WTC11 (cell line): Measurements from ENCODE around the gene ERC2. TPM values are rescaled to one million over a fixed set of nuclear protein-coding genes. Genes with fewer than 3 reads are reported as not detected.

Experiments used
- ATAC-seq: fragments of 200-7000 bp; cut with Tn5 transposase; 2 replicates; pipeline ENCODE4 v1.10.0; 2021; ENCODE audit warnings: mild to moderate bottlenecking, moderate library complexity
- CTCF ChIA-PET: fragments of 300-600 bp; sonication (Branson Sonifier 250); formaldehyde crosslinking; loops from one replicate; lab custom pipeline; 2021; ENCODE audit warnings: antibody characterized with exemption; lab: Charles Lee
- POLR2A ChIA-PET: fragments of 350-600 bp; sonication (Branson Sonifier 250); formaldehyde crosslinking; loops from one replicate; lab custom pipeline; 2021; ENCODE audit warnings: antibody characterized with exemption; lab: Charles Lee
- DNase-seq: peaks from one replicate; pipeline ENCODE4 v3.0.0; 2021; ENCODE audit warnings: low spot score
- H3K27ac Mint-ChIP-seq: 2 replicates; pipeline ENCODE4 v1.8.0; 2021; ENCODE audit warnings: mixed read lengths
- H3K27me3 Mint-ChIP-seq: 2 replicates; pipeline ENCODE4 v1.8.0; 2021; ENCODE audit warnings: low read depth, mild to moderate bottlenecking, moderate library complexity, mixed read lengths
- H3K36me3 Mint-ChIP-seq: 2 replicates; pipeline ENCODE4 v1.8.0; 2021; ENCODE audit warnings: mixed read lengths
- H3K4me1 Mint-ChIP-seq: 2 replicates; pipeline ENCODE4 v1.8.0; 2022; ENCODE audit warnings: mixed read lengths
- H3K4me3 Mint-ChIP-seq: 2 replicates; pipeline ENCODE4 v1.8.0; 2021; ENCODE audit warnings: mild to moderate bottlenecking, moderate library complexity, mixed read lengths
- H3K9me3 Mint-ChIP-seq: 2 replicates; pipeline ENCODE4 v1.8.0; 2021; ENCODE audit warnings: mixed read lengths
- ATF1 ChIP-seq: sonication (generic); formaldehyde crosslinking; IDR thresholded peaks from 2 replicates; pipeline ENCODE4 v1.8.1; 2023; ENCODE audit warnings: mild to moderate bottlenecking, moderate library complexity, missing genetic modification reagents
- ATF2 ChIP-seq: sonication (generic); formaldehyde crosslinking; IDR thresholded peaks from 2 replicates; pipeline ENCODE4 v1.8.1; 2022; ENCODE audit warnings: low read depth, missing genetic modification reagents, borderline replicate concordance
- CREM ChIP-seq: sonication (generic); formaldehyde crosslinking; IDR thresholded peaks from 2 replicates; pipeline ENCODE4 v1.8.1; 2022; ENCODE audit warnings: mild to moderate bottlenecking, missing genetic modification reagents, moderate library complexity
- CTCF ChIP-seq: fragments of 200-600 bp; IDR thresholded peaks from 2 replicates; pipeline ENCODE4 v1.8.0; 2022; ENCODE audit warnings: antibody characterized with exemption
- E2F5 ChIP-seq: sonication (generic); formaldehyde crosslinking; IDR thresholded peaks from 2 replicates; pipeline ENCODE4 v1.8.1; 2022; ENCODE audit warnings: mild to moderate bottlenecking, moderate library complexity, missing genetic modification reagents
- FOXJ3 ChIP-seq: sonication (generic); formaldehyde crosslinking; IDR thresholded peaks from 2 replicates; pipeline ENCODE4 v1.9.0; 2021; ENCODE audit warnings: missing genetic modification reagents, mild to moderate bottlenecking, borderline replicate concordance
- FOXP1 ChIP-seq: sonication (generic); formaldehyde crosslinking; IDR thresholded peaks from 2 replicates; pipeline ENCODE4 v1.8.0; 2022; ENCODE audit warnings: missing genetic modification reagents, mild to moderate bottlenecking, moderate library complexity, borderline replicate concordance
- HMGXB4 ChIP-seq: sonication (generic); formaldehyde crosslinking; IDR thresholded peaks from 2 replicates; pipeline ENCODE4 v1.8.1; 2023; ENCODE audit warnings: mild to moderate bottlenecking, moderate library complexity, missing genetic modification reagents
- MLX ChIP-seq: sonication (generic); formaldehyde crosslinking; IDR thresholded peaks from 2 replicates; pipeline ENCODE4 v1.8.1; 2023; ENCODE audit warnings: mild to moderate bottlenecking, missing genetic modification reagents, moderate library complexity
- NFATC4 ChIP-seq: fragments of 250-450 bp; sonication (Bioruptor Pico); IDR thresholded peaks from 2 replicates; pipeline ENCODE4 v1.9.0; 2021; ENCODE audit warnings: mild to moderate bottlenecking
- NR1H2 ChIP-seq: sonication (generic); formaldehyde crosslinking; IDR thresholded peaks from 2 replicates; pipeline ENCODE4 v1.9.0; 2021; ENCODE audit warnings: mild to moderate bottlenecking, moderate library complexity, missing genetic modification reagents
- NR2C2 ChIP-seq: sonication (generic); formaldehyde crosslinking; IDR thresholded peaks from 2 replicates; pipeline ENCODE4 v1.8.0; 2022; ENCODE audit warnings: mild to moderate bottlenecking, missing genetic modification reagents
- PRDM15 ChIP-seq: sonication (generic); formaldehyde crosslinking; IDR thresholded peaks from 2 replicates; pipeline ENCODE4 v1.8.0; 2022; ENCODE audit warnings: missing genetic modification reagents
- PRRX2 ChIP-seq: fragments of 250-450 bp; sonication (Bioruptor Pico); IDR thresholded peaks from 2 replicates; pipeline ENCODE4 v1.8.0; 2021; ENCODE audit warnings: mild to moderate bottlenecking
- SMAD4 ChIP-seq: sonication (generic); formaldehyde crosslinking; IDR thresholded peaks from 2 replicates; pipeline ENCODE4 v1.8.0; 2022; ENCODE audit warnings: mild to moderate bottlenecking, missing genetic modification reagents
- ZNF138 ChIP-seq: sonication (generic); formaldehyde crosslinking; conservative IDR thresholded peaks from 2 replicates; pipeline ENCODE4 v1.8.1; 2022; ENCODE audit warnings: mild to moderate bottlenecking, moderate library complexity, missing genetic modification reagents
- ZNF281 ChIP-seq: sonication (generic); formaldehyde crosslinking; IDR thresholded peaks from 2 replicates; pipeline ENCODE4 v1.8.0; 2023; ENCODE audit warnings: mild to moderate bottlenecking, missing genetic modification reagents
- ZNF423 ChIP-seq: fragments of 250-450 bp; sonication (Bioruptor Pico); IDR thresholded peaks from 2 replicates; pipeline ENCODE4 v2.1.2; 2022; ENCODE audit warnings: mild to moderate bottlenecking, moderate library complexity
- ZSCAN18 ChIP-seq: fragments of 250-450 bp; sonication (Bioruptor Pico); IDR thresholded peaks from 2 replicates; pipeline ENCODE4 v2.1.2; 2022; ENCODE audit warnings: mild to moderate bottlenecking, moderate library complexity
- total RNA-seq: library from RNA; stranded (reverse); gene quantifications from 3 replicates; pipeline ENCODE4 v1.2.3, GENCODE V29; 2021

Gene ERC2
- total RNA-seq, 1 experiment from 2014 or later, result 23.5 TPM

- TF ChIP-seq ZNF138 (CRISPR knock-in tag) (no peak), E2F5 (CRISPR knock-in tag) (no peak), ZSCAN18 (CRISPR knock-in tag) (no peak), ZNF423 (CRISPR knock-in tag) (no peak), NR2C2 (CRISPR knock-in tag) (no peak), NR1H2 (CRISPR knock-in tag) (no peak), FOXP1 (CRISPR knock-in tag) (no peak), PRDM15 (no peak), PRRX2 (CRISPR knock-in tag) (no peak), ATF2 (no peak), MLX (CRISPR knock-in tag) (no peak), ATF1 (no peak), SMAD4 (CRISPR knock-in tag) (no peak), CTCF (no peak), ZNF281 (CRISPR knock-in tag) (no peak), CREM (CRISPR knock-in tag) (no peak), HMGXB4 (CRISPR knock-in tag) (no peak), FOXJ3 (no peak), NFATC4 (CRISPR knock-in tag) (no peak)
- TF ChIP-seq, all 79 proteins: peak for 0
- no peaks in the 10 kb centered on the region for H3K27me3 Mint-ChIP-seq
- POLR2A ChIA-PET, result no interaction called here
- H3K36me3 Mint-ChIP-seq, result no peaks in the 10 kb centered on the region
- peaks cover 58% of the 10 kb centered on the region for H3K4me1 Mint-ChIP-seq
- H3K27ac Mint-ChIP-seq, result no peak overlapping the region
- DNase-seq (no peak), ATAC-seq (no peak)
- CTCF ChIA-PET, result no interaction called here
- no peak overlapping the region for H3K4me3 Mint-ChIP-seq
- H3K9me3 Mint-ChIP-seq, result 0 out of 2 replicates have a peak, but pooled peaks cover 4% of the 10 kb centered on the region
These were observed 780.7 kb downstream of the ERC2 start for GRCh38 chr3:55687526-55687925.
